ENCODE data around the gene GPR31. TPM values are rescaled to one million over a fixed set of nuclear protein-coding genes. Genes with fewer than 3 reads are reported as not detected.
"Not testable (repeated sequence)": the region's sequence is repeated elsewhere in the genome, so short reads cannot be mapped to it uniquely, and the experiment has no call there.

Gene GPR31
- total RNA-seq, 1 experiment from 2014 or later: not detected

DNA sequence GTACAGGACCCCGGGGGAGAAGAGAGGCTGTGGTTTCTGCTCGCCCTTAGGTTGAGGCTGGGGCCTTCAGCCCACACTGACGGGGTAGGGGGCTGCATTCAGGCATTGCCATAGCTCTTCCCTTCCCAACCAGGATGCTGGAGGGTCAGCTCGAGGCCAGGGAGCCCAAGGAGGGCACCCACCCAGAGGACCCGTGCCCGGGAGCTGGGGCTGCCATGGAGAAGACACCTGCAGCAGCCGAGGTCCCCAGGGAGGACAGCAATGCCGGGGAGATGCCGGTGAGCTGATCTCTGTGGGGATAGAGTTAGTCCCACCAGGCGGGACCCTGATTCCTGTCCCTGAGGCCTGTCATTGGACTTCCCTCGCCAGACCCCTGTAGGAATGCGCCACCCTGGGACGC lies 14.2 kb upstream of the GPR31 start:
- POLR2A ChIA-PET (ENCODE audit: unreplicated experiment); H3K27ac ChIP-seq (ENCODE audit: low read length); intact Hi-C loops (cut with micrococcal nuclease); H3K4me2 ChIP-seq (ENCODE audit: low read length); ATAC-seq; H3K9ac ChIP-seq (ENCODE audit: low read length); H4K20me1 ChIP-seq (ENCODE audit: low read length); CTCF ChIA-PET; BruUV-seq (replicated peaks); H3K9me2 ChIP-seq (replicated peaks; ENCODE audit: low read length); H3K27me3 ChIP-seq (ENCODE audit: low read length); H3K4me1 ChIP-seq (ENCODE audit: insufficient read depth, low read length); H3K36me3 ChIP-seq (ENCODE audit: low read depth, low read length); H3K4me3 ChIP-seq (ENCODE audit: low read length); H3K9me3 ChIP-seq (ENCODE audit: low read length); H3F3A ChIP-seq (ENCODE audit: low read length, unreplicated experiment); H2AFZ ChIP-seq (ENCODE audit: low read length); DNase-seq; H3K79me2 ChIP-seq (ENCODE audit: low read length): not testable (repeated sequence)

DNA sequence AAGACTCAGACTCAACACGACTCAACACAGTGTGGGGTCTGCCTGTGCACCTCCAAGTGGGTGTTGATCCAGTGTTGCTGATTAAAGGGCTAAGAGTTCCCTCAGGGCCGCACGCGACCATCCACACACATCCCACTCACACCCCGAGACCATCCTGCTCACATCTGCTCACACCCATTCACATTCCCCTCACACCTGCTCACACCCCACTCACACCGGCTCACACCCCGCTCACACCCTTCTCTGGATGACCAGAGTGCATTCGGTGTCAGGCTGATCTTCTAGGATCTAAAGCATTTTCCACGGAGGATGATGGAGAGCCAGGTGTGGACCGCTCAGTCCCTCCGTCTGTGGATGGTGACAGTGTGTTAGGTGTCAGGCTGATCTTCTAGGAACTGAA lies 13.5 kb upstream of the GPR31 start:
- BruUV-seq (replicated peaks); H3K9me2 ChIP-seq (replicated peaks; ENCODE audit: low read length); H3F3A ChIP-seq (ENCODE audit: low read length, unreplicated experiment); H3K36me3 ChIP-seq (ENCODE audit: low read depth, low read length); H3K9me3 ChIP-seq (ENCODE audit: low read length); CTCF ChIA-PET; H3K79me2 ChIP-seq (ENCODE audit: low read length); H4K20me1 ChIP-seq (ENCODE audit: low read length); H3K27ac ChIP-seq (ENCODE audit: low read length); DNase-seq; intact Hi-C loops (cut with micrococcal nuclease); H3K4me3 ChIP-seq (ENCODE audit: low read length); H3K4me2 ChIP-seq (ENCODE audit: low read length); ATAC-seq; H3K4me1 ChIP-seq (ENCODE audit: insufficient read depth, low read length); H3K9ac ChIP-seq (ENCODE audit: low read length); POLR2A ChIA-PET (ENCODE audit: unreplicated experiment); H2AFZ ChIP-seq (ENCODE audit: low read length): not testable (repeated sequence)
- peaks cover 11% of the 10 kb centered on the region for H3K27me3 ChIP-seq (ENCODE audit: low read length)

DNA sequence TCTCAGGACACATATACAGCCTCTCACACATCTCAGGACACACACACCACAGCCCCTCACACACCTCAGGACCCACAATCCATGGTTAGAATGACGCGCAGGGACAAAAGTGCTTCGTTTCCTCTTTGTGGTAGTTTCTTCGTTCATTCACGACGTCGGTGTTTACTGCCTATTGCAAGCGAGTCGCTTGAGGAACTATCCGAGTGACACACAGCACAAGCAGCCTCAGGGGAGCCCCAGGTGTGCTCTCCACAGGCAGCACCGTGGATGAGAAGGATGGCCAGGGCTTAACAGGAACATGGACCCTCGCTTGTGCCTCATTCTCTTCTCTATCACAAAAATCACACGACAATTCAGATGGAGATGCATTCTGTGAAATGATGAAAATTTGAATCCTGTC lies 12.1 kb upstream of the GPR31 start:
- H3K9me2 ChIP-seq (replicated peaks; ENCODE audit: low read length); H3K4me1 ChIP-seq (ENCODE audit: insufficient read depth, low read length); ATAC-seq; DNase-seq; intact Hi-C loops (cut with micrococcal nuclease); H3K9ac ChIP-seq (ENCODE audit: low read length); H3K4me3 ChIP-seq (ENCODE audit: low read length); H3K4me2 ChIP-seq (ENCODE audit: low read length); H3K9me3 ChIP-seq (ENCODE audit: low read length); CTCF ChIA-PET; H3F3A ChIP-seq (ENCODE audit: low read length, unreplicated experiment); H2AFZ ChIP-seq (ENCODE audit: low read length); H4K20me1 ChIP-seq (ENCODE audit: low read length); H3K36me3 ChIP-seq (ENCODE audit: low read depth, low read length); POLR2A ChIA-PET (ENCODE audit: unreplicated experiment); H3K27ac ChIP-seq (ENCODE audit: low read length); BruUV-seq (replicated peaks); H3K79me2 ChIP-seq (ENCODE audit: low read length): not testable (repeated sequence)
- H3K27me3 ChIP-seq (ENCODE audit: low read length): peaks cover 23% of the 10 kb centered on the region

DNA sequence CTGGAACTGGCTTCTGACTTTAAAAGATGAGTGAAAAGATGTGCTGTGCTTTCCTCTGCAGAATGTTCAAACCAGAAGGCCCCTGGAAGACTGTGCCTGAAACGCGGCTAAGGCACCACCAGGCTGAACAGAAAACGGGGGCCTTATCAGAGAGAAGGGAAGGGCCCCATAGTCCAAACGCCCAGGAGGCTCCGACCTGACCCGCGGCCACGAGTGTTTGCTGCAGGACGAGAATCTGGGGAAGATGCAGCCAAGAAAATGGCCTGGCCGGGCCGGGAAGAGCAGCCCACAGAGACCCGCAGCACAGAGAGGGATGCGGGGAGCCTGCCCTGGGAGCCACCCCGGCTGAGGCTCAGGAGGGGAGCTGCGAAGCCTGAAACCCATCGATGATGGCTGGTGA lies 10.5 kb upstream of the GPR31 start:
- DNase-seq; H4K20me1 ChIP-seq (ENCODE audit: low read length); H3K36me3 ChIP-seq (ENCODE audit: low read depth, low read length); H3K9ac ChIP-seq (ENCODE audit: low read length); H3K9me2 ChIP-seq (replicated peaks; ENCODE audit: low read length); H3K4me3 ChIP-seq (ENCODE audit: low read length); intact Hi-C loops (cut with micrococcal nuclease); H3K4me1 ChIP-seq (ENCODE audit: insufficient read depth, low read length); H3F3A ChIP-seq (ENCODE audit: low read length, unreplicated experiment); H3K9me3 ChIP-seq (ENCODE audit: low read length); BruUV-seq (replicated peaks); ATAC-seq; H3K79me2 ChIP-seq (ENCODE audit: low read length); CTCF ChIA-PET; H3K4me2 ChIP-seq (ENCODE audit: low read length); POLR2A ChIA-PET (ENCODE audit: unreplicated experiment); H2AFZ ChIP-seq (ENCODE audit: low read length); H3K27ac ChIP-seq (ENCODE audit: low read length): not testable (repeated sequence)
- H3K27me3 ChIP-seq (ENCODE audit: low read length): peaks cover 30% of the 10 kb centered on the region

DNA sequence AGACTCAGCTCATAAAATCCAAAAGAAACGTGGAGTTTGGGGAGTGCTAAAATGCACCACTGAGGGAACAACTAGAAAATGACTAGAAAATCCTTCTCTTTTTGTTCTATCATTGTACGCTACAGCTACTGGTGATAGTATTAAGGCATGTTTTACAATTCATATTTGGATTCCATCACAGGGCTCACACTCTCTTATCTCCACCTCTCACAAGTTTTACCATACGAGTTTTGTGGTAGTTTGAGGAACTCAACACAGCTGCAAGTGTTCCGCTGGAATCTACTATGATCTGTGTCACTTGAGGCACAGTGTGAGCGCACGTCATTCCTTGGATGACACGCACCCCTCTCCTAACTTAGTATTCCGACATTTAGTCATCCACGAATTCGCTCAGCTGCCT lies 9.9 kb upstream of the GPR31 start:
- ATAC-seq; CTCF ChIA-PET; BruUV-seq (replicated peaks): not testable (repeated sequence)

More for the DNA sequence above, 9.9 kb upstream of the GPR31 start:
- POLR2A ChIA-PET (ENCODE audit: unreplicated experiment); H3K4me1 ChIP-seq (ENCODE audit: insufficient read depth, low read length); H3K4me2 ChIP-seq (ENCODE audit: low read length); H3K9me3 ChIP-seq (ENCODE audit: low read length); H3K4me3 ChIP-seq (ENCODE audit: low read length); H3K36me3 ChIP-seq (ENCODE audit: low read depth, low read length); H3K9ac ChIP-seq (ENCODE audit: low read length); DNase-seq; H4K20me1 ChIP-seq (ENCODE audit: low read length); H3F3A ChIP-seq (ENCODE audit: low read length, unreplicated experiment); H3K79me2 ChIP-seq (ENCODE audit: low read length); H3K9me2 ChIP-seq (replicated peaks; ENCODE audit: low read length); intact Hi-C loops (cut with micrococcal nuclease); H3K27ac ChIP-seq (ENCODE audit: low read length); H2AFZ ChIP-seq (ENCODE audit: low read length): not testable (repeated sequence)
- H3K27me3 ChIP-seq (ENCODE audit: low read length): peaks cover 30% of the 10 kb centered on the region
